Measurements from ENCODE around the gene WDFY4.

DNA sequence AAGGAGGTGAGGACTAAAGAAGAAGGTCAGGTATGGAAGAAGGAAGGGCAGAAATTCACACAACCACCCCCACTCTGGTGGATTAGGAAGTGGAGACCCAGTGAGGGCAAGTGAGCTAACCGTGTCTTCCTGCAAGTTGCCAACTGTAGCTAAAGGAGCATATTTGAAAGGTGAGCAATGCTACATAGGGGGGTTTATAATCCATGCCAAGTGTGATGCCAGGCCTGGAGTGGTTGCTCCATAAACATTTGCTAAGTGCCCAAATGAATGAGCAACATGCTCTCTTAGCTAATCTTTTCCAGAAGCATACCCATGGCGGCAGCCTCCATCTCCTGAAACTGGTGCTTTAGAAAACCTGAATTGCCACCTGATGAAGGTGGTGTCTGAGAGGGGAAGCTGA, 133.4 kb downstream of the WDFY4 start:
- TF ChIP-seq, protein P1, sequence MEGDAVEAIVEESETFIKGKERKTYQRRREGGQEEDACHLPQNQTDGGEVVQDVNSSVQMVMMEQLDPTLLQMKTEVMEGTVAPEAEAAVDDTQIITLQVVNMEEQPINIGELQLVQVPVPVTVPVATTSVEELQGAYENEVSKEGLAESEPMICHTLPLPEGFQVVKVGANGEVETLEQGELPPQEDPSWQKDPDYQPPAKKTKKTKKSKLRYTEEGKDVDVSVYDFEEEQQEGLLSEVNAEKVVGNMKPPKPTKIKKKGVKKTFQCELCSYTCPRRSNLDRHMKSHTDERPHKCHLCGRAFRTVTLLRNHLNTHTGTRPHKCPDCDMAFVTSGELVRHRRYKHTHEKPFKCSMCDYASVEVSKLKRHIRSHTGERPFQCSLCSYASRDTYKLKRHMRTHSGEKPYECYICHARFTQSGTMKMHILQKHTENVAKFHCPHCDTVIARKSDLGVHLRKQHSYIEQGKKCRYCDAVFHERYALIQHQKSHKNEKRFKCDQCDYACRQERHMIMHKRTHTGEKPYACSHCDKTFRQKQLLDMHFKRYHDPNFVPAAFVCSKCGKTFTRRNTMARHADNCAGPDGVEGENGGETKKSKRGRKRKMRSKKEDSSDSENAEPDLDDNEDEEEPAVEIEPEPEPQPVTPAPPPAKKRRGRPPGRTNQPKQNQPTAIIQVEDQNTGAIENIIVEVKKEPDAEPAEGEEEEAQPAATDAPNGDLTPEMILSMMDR (conservative IDR thresholded peaks at IDR 0.05) = no peak
- TF ChIP-seq EZH2 (IDR thresholded peaks at IDR 0.05; ENCODE audit: low read depth) = no peak

Measured in PC-9 (cell line).